ENCODE measurements around the gene LYST.
"Not testable (repeated sequence)": the region's sequence is repeated elsewhere in the genome, so short reads cannot be mapped to it uniquely, and the experiment has no call there.

- TF ChIP-seq, protein P1, sequence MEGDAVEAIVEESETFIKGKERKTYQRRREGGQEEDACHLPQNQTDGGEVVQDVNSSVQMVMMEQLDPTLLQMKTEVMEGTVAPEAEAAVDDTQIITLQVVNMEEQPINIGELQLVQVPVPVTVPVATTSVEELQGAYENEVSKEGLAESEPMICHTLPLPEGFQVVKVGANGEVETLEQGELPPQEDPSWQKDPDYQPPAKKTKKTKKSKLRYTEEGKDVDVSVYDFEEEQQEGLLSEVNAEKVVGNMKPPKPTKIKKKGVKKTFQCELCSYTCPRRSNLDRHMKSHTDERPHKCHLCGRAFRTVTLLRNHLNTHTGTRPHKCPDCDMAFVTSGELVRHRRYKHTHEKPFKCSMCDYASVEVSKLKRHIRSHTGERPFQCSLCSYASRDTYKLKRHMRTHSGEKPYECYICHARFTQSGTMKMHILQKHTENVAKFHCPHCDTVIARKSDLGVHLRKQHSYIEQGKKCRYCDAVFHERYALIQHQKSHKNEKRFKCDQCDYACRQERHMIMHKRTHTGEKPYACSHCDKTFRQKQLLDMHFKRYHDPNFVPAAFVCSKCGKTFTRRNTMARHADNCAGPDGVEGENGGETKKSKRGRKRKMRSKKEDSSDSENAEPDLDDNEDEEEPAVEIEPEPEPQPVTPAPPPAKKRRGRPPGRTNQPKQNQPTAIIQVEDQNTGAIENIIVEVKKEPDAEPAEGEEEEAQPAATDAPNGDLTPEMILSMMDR (IDR thresholded peaks at IDR 0.05; ENCODE audit: extremely low read depth in 1 of 2, insufficient read depth in 1 of 2, low read depth in 1 of 2, low read length in 2 of 2) = not testable (repeated sequence)
- not testable (repeated sequence) for TF ChIP-seq EZH2 (IDR thresholded peaks at IDR 0.05; ENCODE audit: borderline replicate concordance, low read depth, low read length, severe bottlenecking); POLR2AphosphoS5 (IDR thresholded peaks at IDR 0.05; ENCODE audit: insufficient read depth, low read depth, low read length); POLR2A (IDR thresholded peaks at IDR 0.05; ENCODE audit: low read depth, low read length)
Measured at GRCh38 chr1:235845656-235846107, 21.0 kb downstream of the LYST start.
